Caki2 (cell line): ENCODE results near the gene NOL3. TPM values are rescaled to one million over a fixed set of nuclear protein-coding genes. Genes with fewer than 3 reads are reported as not detected.

Experiments used
- DNase-seq: peaks from one replicate; pipeline ENCODE4 v3.0.0-alpha.2; 2015; ENCODE audit warnings: low read depth
- in situ Hi-C: cut with HindIII; loops from 2 replicates; pipeline ENCODE4 v1.10.0; 2016; ENCODE audit warnings: low sequenced_read_pairs, low pct_unique_long_range_greater_than_20kb, mixed read lengths
- total RNA-seq: library from RNA; depleted of rRNA; stranded (reverse); fragments of >200 nt; shearing (Covaris generic); gene quantifications from 2 replicates; pipeline ENCODE4 v1.2.3, GENCODE V29; 2014; ENCODE audit warnings: low replicate concordance; rRNA removed

Gene NOL3
- total RNA-seq, 1 experiment from 2014 or later, result 120 TPM

GRCh38 chr16:67211674-67212073 is 41.3 kb downstream of the NOL3 start:
- in situ Hi-C loops, result no loop called here
- DNase-seq, result no peak

- in situ Hi-C loops, result no loop called here
- peak; percentile 39 for DNase-seq
Observed at GRCh38 chr16:67212766-67213165, 42.4 kb downstream of the NOL3 start.

- no peak for DNase-seq
- in situ Hi-C loops, result no loop called here
Observed at GRCh38 chr16:67213197-67214019, 43.1 kb downstream of the NOL3 start.

DNA sequence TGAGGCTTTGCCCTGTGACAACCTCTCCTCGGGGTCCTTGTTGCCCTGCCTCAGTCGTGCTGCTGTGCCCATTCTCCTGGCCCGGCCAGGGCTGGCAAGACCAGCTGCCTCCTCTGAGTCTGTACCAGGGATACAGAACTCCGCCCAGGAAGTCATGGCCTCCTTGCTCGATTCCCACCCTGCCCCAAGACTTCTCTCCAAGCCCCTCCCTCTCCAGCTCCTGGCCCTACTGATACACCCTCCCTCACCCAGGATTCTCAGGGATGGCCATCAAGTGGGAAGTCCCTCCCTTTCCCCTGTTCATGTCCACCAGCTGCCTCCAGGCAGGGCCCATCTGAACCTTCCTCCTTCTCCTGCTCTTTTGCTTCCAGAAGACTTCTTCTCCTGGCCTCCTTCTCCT is 45.4 kb downstream of the NOL3 start:
- in situ Hi-C loops, result no loop called here
- no peak for DNase-seq

GRCh38 chr16:67216612-67217490 is 46.5 kb downstream of the NOL3 start:
- DNase-seq, result no peak
- in situ Hi-C loops, result no loop called here

DNA sequence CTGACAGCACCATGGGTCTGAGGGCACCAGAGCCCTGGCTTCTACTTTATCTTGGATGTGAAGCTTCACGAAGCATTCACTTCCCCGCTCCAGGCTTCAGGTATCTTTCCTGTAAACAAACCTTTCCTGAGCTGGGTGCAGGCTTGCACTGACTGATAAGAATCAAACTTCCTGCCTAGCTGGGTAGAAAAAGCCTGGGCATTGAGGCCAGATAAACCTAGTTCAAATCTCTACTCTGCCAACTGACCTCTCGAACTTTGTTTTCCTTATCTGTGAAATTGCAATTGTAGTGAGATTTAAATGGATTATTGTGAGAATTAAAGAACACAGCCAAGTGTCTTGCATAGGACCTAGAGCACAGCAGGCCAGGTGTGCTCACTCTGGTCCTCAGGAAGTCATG is 53.7 kb downstream of the NOL3 start:
- in situ Hi-C loops, result no loop called here
- no peak for DNase-seq

Other genes starting within 250 kb of the NOL3 start
- 147 and 161 TPM in 2 replicates for gene RRAD, start 245.0 kb upstream of the NOL3 start, total RNA-seq
- 191 and 225 TPM in 2 replicates for gene CIAO2B, start 236.1 kb upstream of the NOL3 start, total RNA-seq
- 45.9 and 51.1 TPM in 2 replicates for gene CES2, start 235.0 kb upstream of the NOL3 start, total RNA-seq
- 1.8 and 2.2 TPM in 2 replicates for gene CES3, start 209.3 kb upstream of the NOL3 start, total RNA-seq
- gene CES4A, start 181.9 kb upstream of the NOL3 start, total RNA-seq, result 0.07 and 0.29 TPM in 2 replicates
- 8.2 and 15.5 TPM in 2 replicates for gene CBFB, start 141.4 kb upstream of the NOL3 start, total RNA-seq
- 10.3 and 12.0 TPM in 2 replicates for gene PHAF1, start 60.6 kb upstream of the NOL3 start, total RNA-seq
- 1.1 and 3.3 TPM in 2 replicates for gene B3GNT9, start 19.5 kb upstream of the NOL3 start, total RNA-seq
- 58.8 and 77.6 TPM in 2 replicates for gene TRADD, start 10.6 kb upstream of the NOL3 start, total RNA-seq
- 19.4 and 26.5 TPM in 2 replicates for gene FBXL8, start 10.6 kb upstream of the NOL3 start, total RNA-seq
- gene HSF4, start 5.8 kb upstream of the NOL3 start, total RNA-seq, result 16.5 and 25.6 TPM in 2 replicates
- 10.1 and 25.8 TPM in 2 replicates for gene MATCAP1, start 13.4 kb downstream of the NOL3 start, total RNA-seq
- not detected in 2 replicates for gene EXOC3L1, start 19.6 kb downstream of the NOL3 start, total RNA-seq
- 58.8 and 91.2 TPM in 2 replicates for gene E2F4, start 21.6 kb downstream of the NOL3 start, total RNA-seq
- 1.5 and 1.9 TPM in 2 replicates for gene ELMO3, start 28.6 kb downstream of the NOL3 start, total RNA-seq
- gene TMEM208, start 56.6 kb downstream of the NOL3 start, total RNA-seq, result 75.8 and 97.1 TPM in 2 replicates
- gene FHOD1, start 76.9 kb downstream of the NOL3 start, total RNA-seq, result 4.1 and 6.2 TPM in 2 replicates
- not detected in 2 replicates for gene SLC9A5, start 78.4 kb downstream of the NOL3 start, total RNA-seq
- gene PLEKHG4, start 109.0 kb downstream of the NOL3 start, total RNA-seq, result 20.5 and 21.2 TPM in 2 replicates
- gene KCTD19, start 156.2 kb downstream of the NOL3 start, total RNA-seq, result 0.49 and 5.7 TPM in 2 replicates
- 0.37 TPM in 1 of 2 replicates, not detected in the other for gene LRRC36, start 156.3 kb downstream of the NOL3 start, total RNA-seq
- 4.6 and 22.3 TPM in 2 replicates for gene TPPP3, start 223.0 kb downstream of the NOL3 start, total RNA-seq
- gene ZDHHC1, start 245.9 kb downstream of the NOL3 start, total RNA-seq, result 6.3 and 13.5 TPM in 2 replicates